DMS114 treated with DMSO at 0.1 percent for 48 hours (cell line): Measurements from ENCODE around the gene COPS2.
"Not testable (repeated sequence)": the region's sequence is repeated elsewhere in the genome, so short reads cannot be mapped to it uniquely, and the experiment has no call there.

Experiments used
- DNase-seq: peaks from one replicate; lab custom pipeline; 2025; ENCODE audit not compliant: unreplicated experiment; lab: John Stamatoyannopoulos, UW

The COPS2 gene

GRCh38 chr15:49110158-49110944 lies 45.0 kb downstream of the COPS2 start:
- no peak for DNase-seq

DNA sequence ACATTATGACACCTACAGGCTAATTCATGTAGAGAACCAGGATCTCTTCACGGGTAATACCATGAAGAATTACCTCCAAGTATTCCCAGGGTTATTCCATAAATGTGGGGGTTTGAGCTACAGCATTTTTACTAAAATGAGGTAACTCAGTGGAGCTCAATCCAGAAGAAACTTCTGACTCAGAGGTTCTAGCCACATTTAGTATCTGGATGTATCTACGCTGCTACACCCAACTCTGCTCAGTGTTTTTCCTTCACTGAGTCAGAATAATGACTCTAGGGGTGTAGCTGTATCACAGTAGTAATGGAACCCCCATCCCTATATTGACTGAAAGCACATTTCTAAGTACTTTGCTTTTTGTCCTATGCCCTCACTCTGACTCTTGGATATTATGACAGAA lies 52.4 kb downstream of the COPS2 start:
- no peak for DNase-seq

DNA sequence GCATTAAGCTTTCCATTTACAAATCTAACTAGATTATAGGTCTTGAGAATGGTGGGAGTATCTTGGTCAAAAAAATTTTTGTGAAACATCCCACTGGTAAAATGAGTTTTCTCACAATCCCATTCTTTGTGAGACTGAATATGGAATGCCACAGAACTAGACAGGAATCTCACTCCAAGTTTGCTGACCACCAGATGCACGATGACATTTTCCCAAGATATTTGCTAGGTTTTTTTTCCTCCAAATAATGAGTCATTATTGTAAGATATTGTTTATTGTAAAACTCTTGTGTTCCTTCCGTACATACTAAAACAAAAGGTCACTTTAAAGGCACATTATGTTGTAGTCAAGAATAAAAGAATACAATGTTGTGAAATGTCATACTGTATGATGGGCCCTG lies 53.9 kb downstream of the COPS2 start:
- no peak for DNase-seq

GRCh38 chr15:49096090-49096750 lies 59.2 kb downstream of the COPS2 start:
- DNase-seq: no peak

DNA sequence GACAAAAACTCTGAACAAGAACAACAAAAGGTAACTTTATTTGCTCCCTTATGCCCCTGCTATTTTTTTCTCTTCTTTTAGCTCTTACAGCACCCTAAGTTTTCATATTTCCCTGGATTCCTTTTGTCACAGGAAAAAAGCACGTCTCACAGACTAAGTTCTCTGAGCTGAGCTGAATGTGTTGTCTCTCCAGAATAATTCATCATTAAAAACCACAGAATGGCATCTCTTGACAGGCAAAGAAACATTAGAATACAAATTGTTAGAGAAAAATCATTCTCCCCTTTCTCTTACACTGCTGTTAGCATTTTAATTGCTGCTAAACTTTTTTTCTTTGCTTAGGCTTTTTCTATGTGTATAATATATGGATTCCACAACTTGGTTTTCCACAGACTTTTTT lies 60.5 kb downstream of the COPS2 start:
- no peak for DNase-seq

DNA sequence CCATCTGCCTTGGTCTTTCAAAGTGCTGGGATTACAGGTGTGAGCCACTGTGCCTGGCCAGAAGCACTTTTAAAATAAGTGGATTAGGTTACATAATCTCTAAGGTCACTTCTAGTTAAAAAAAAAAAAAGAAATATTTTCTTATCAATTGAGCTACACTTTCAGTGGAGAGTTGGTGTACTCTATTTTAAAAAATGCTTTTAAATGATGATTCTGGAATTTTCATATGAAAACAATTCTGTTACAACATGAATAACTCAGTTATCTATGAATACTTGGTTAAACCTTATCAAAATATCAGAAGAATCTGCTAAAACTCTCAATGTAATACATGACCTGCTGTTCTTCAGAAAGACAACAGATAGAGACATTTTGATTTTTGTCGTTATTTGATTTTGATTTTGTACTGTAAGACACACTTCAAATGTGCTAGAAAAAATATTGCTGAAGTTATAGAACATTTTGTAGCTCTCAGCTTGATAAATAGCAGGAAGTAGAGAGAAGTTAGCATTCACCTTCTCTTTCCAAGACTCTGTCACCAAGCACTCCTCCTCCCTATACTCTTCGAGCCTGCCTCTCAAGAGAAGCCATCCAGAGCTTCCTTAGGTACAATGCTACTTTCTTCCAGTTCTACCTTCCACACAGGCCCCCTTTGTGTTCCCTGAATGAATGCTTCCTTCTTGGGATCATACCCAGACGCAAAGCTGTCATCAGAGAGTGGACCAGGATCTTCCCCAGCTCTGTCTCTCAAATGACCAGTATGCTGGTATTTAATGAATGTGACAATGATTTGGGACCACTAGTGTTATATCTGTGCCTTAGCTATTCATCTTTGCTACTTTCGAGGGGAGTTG lies 61.9 kb downstream of the COPS2 start:
- DNase-seq: no peak

GRCh38 chr15:49088996-49089395 lies 66.4 kb downstream of the COPS2 start:
- no peak for DNase-seq

- no peak for DNase-seq
These were observed 69.5 kb downstream of the COPS2 start for GRCh38 chr15:49085696-49086459.

DNA sequence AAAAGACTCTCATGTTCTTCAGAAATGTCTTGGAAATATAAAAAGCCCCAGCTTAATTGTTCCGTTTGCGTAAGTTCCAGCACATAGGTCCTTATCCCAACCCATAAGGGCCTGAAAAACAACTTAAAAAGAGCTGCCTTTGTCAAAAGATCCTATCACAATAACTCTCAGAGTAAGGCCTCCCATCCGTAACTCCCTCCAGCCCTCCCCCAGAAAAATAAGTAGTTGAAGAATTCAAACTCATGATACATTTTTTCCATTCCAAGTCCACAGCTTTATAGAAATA lies 71.2 kb downstream of the COPS2 start:
- no peak for DNase-seq

GRCh38 chr15:49083401-49084284 lies 71.8 kb downstream of the COPS2 start:
- no peak for DNase-seq

DNA sequence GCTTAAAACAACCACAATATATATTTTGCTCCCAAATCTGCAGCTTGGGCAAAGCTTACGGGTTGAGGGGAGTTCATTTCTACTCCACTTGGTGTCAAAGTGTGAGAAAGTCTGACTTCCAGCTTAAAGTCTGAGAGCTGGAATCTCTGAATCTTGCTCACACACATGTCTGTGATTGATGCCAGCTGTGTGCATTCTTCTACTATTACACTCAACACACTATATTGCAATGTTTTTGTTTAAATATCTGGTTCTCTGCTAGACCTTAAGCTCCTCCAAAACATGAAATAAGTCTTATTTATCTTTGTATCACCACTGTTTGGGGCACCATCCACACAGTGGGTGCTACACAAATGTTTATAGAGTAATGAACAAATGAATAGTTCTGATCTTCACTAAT lies 72.4 kb downstream of the COPS2 start:
- DNase-seq: no peak

DNA sequence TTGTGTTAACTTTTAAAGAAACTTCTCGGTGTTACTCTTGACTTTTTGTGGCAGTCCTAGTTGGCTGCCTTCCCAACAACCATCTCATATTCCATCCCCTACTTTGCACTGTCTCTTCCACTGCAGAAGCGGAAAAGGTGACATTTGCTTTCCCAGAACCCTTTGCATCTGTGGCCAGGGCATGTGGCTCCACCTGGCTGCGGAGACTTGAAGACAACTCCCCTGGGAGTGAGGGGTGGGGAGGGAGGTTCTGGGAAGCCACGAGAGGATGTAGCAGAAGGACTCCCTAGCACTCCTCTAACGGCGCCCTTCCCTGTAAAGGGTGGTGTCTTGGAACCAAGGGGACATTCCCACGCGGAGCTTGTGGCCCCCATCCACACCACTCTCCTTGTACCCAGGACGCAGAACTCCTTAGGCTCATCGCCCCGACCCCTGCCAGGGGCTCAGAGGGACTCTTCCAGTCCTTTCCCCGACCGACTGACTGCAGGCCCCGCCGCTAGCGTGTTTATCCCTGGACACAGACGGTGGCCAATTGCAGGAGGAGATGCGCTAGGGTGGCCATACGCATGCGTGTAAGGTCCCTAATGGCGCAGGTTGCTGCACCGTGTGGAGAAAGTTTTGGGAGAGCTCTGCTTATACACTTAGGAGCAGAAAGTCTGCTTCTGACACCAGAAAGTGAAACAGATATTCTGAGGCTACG lies 75.9 kb downstream of the COPS2 start:
- DNase-seq: no peak

- no peak for DNase-seq
These were observed 79.5 kb downstream of the COPS2 start for GRCh38 chr15:49075881-49076280.

GRCh38 chr15:49074589-49075287 lies 80.7 kb downstream of the COPS2 start:
- DNase-seq: not testable (repeated sequence)
